Measurements from ENCODE around the gene CPAMD8. TPM values are rescaled to one million over a fixed set of nuclear protein-coding genes. Genes with fewer than 3 reads are reported as not detected.

CPAMD8 gene
- total and polyA plus RNA-seq, 2 of the 8 experiments (the other 6 are each of a cell fraction or from before 2014, with no cell fraction given): 6.1 to 9.2 TPM

GRCh38 chr19:17070912-17071311 is 44.3 kb upstream of the CPAMD8 start (continued):
- TF ChIP-seq CHD7 (IDR thresholded peaks at IDR 0.05; ENCODE audit: insufficient replicate concordance, low read length): no peak
- TF ChIP-seq SIN3A (conservative IDR thresholded peaks at IDR 0.05 in 1 of 2, IDR thresholded peaks at IDR 0.05 in 1 of 2; ENCODE audit: low read depth in 1 of 2, low read length in 2 of 2): no peak
- no peak for TF ChIP-seq SAP30 (IDR thresholded peaks at IDR 0.05; ENCODE audit: insufficient read depth, insufficient replicate concordance, low read length)
- TF ChIP-seq USF2 (IDR thresholded peaks at IDR 0.05; ENCODE audit: low read length): no peak
- no peak for TF ChIP-seq NANOG (IDR thresholded peaks at IDR 0.05; ENCODE audit: insufficient read depth, low read depth, low read length, poor library complexity, severe bottlenecking)
- no peak for TF ChIP-seq MAX (IDR thresholded peaks at IDR 0.05)
- no peak for TF ChIP-seq SP1 (IDR thresholded peaks at IDR 0.05; ENCODE audit: low read depth, low read length)
- no peak for TF ChIP-seq KDM1A (IDR thresholded peaks at IDR 0.05; ENCODE audit: borderline replicate concordance, low read length)
- no peak for TF ChIP-seq E2F6 (IDR thresholded peaks at IDR 0.05)

Data from H1 (cell line).